ENCODE data around the gene STAT5A.
A peak's percentile ranks its signal among the peaks of the same experiment; 100 is the strongest.
"Not testable (repeated sequence)": the region's sequence is repeated elsewhere in the genome, so short reads cannot be mapped to it uniquely, and the experiment has no call there.

The STAT5A gene

GRCh38 chr17:42248351-42249179 lies 39.7 kb upstream of the STAT5A start:
- peak overlapping the region; percentile 93 for H3K4me2 ChIP-seq
- H3K4me3 ChIP-seq, result peak overlapping the region; percentile 52
- H3K27me3 ChIP-seq, result no peaks in the 10 kb centered on the region
- peak; percentile 58; the same call in 1 of the 2 replicates for TF ChIP-seq Cebpa-rat (IDR thresholded peaks at IDR 0.05)
- no peaks in the 10 kb centered on the region for H3K9me3 ChIP-seq
- H3K36me3 ChIP-seq, result peaks cover 5% of the 10 kb centered on the region; the same call in 1 of the 2 replicates
- H3K4me1 ChIP-seq, result peaks cover 34% of the 10 kb centered on the region
- H4K20me1 ChIP-seq, result peaks cover 15% of the 10 kb centered on the region; the same call in 1 of the 2 replicates
- peak overlapping the region; percentile 72 for H3K9ac ChIP-seq
- H3K27ac ChIP-seq, result peak overlapping the region; percentile 88

GRCh38 chr17:42249681-42250446 lies 38.4 kb upstream of the STAT5A start:
- no peak for TF ChIP-seq Cebpa-rat (IDR thresholded peaks at IDR 0.05)
- Histone ChIP-seq H3K27ac (peak overlapping the region; percentile 88), H3K4me2 (peak overlapping the region; percentile 93), H3K9ac (no peak overlapping the region), H3K27me3 (no peaks in the 10 kb centered on the region), H3K4me1 (peaks cover 34% of the 10 kb centered on the region), H4K20me1 (peaks cover 18% of the 10 kb centered on the region; the same call in 1 of the 2 replicates), H3K36me3 (peaks cover 5% of the 10 kb centered on the region; the same call in 1 of the 2 replicates), H3K9me3 (no peaks in the 10 kb centered on the region), H3K4me3 (no peak overlapping the region)

GRCh38 chr17:42251115-42251514 lies 37.2 kb upstream of the STAT5A start:
- no peaks in the 10 kb centered on the region for H3K27me3 ChIP-seq
- H3K27ac ChIP-seq, result no peak overlapping the region
- peaks cover 5% of the 10 kb centered on the region; the same call in 1 of the 2 replicates for H3K36me3 ChIP-seq
- peaks cover 28% of the 10 kb centered on the region for H4K20me1 ChIP-seq
- H3K9me3 ChIP-seq, result no peaks in the 10 kb centered on the region
- H3K4me2 ChIP-seq, result no peak overlapping the region
- TF ChIP-seq Cebpa-rat (IDR thresholded peaks at IDR 0.05), result no peak
- peaks cover 34% of the 10 kb centered on the region for H3K4me1 ChIP-seq
- no peak overlapping the region for H3K9ac ChIP-seq
- H3K4me3 ChIP-seq, result no peak overlapping the region

GRCh38 chr17:42252597-42253550 lies 35.4 kb upstream of the STAT5A start:
- Histone ChIP-seq H3K4me2 (no peak overlapping the region), H4K20me1 (peaks cover 46% of the 10 kb centered on the region), H3K27ac (no peak overlapping the region), H3K9ac (no peak overlapping the region), H3K4me1 (peaks cover 22% of the 10 kb centered on the region), H3K27me3 (no peaks in the 10 kb centered on the region), H3K4me3 (no peak overlapping the region), H3K36me3 (no peaks in the 10 kb centered on the region), H3K9me3 (no peaks in the 10 kb centered on the region)
- TF ChIP-seq Cebpa-rat (IDR thresholded peaks at IDR 0.05), result no peak

GRCh38 chr17:42253578-42253977 lies 34.7 kb upstream of the STAT5A start:
- Histone ChIP-seq H3K4me3 (no peak overlapping the region), H3K27me3 (no peaks in the 10 kb centered on the region), H3K9me3 (no peaks in the 10 kb centered on the region), H3K27ac (no peak overlapping the region), H3K9ac (no peak overlapping the region), H3K4me1 (peaks cover 16% of the 10 kb centered on the region), H3K36me3 (no peaks in the 10 kb centered on the region), H4K20me1 (peaks cover 52% of the 10 kb centered on the region), H3K4me2 (no peak overlapping the region)
- no peak for TF ChIP-seq Cebpa-rat (IDR thresholded peaks at IDR 0.05)

- Histone ChIP-seq H3K4me1 (peaks cover 14% of the 10 kb centered on the region), H3K27ac (no peak overlapping the region), H3K4me2 (no peak overlapping the region), H3K9me3 (no peaks in the 10 kb centered on the region), H4K20me1 (peaks cover 71% of the 10 kb centered on the region), H3K27me3 (no peaks in the 10 kb centered on the region), H3K9ac (no peak overlapping the region), H3K36me3 (no peaks in the 10 kb centered on the region), H3K4me3 (no peak overlapping the region)
- no peak for TF ChIP-seq Cebpa-rat (IDR thresholded peaks at IDR 0.05)
Observed at GRCh38 chr17:42255445-42255844, 32.9 kb upstream of the STAT5A start.

- no peak for TF ChIP-seq Cebpa-rat (IDR thresholded peaks at IDR 0.05)
- Histone ChIP-seq H3K9me3 (peaks cover 3% of the 10 kb centered on the region; the same call in 1 of the 2 replicates), H3K27ac (no peak overlapping the region), H3K4me3 (no peak overlapping the region), H3K9ac (no peak overlapping the region), H4K20me1 (peaks cover 74% of the 10 kb centered on the region), H3K4me1 (peaks cover 28% of the 10 kb centered on the region), H3K36me3 (peaks cover 3% of the 10 kb centered on the region; the same call in 1 of the 2 replicates), H3K4me2 (peak overlapping the region; percentile 42), H3K27me3 (no peaks in the 10 kb centered on the region)
Observed at GRCh38 chr17:42260318-42260717, 28.0 kb upstream of the STAT5A start.

- H3K4me2 ChIP-seq, H3K36me3 ChIP-seq, H3K27me3 ChIP-seq, H3K4me3 ChIP-seq, H3K27ac ChIP-seq, H3K9ac ChIP-seq, H3K9me3 ChIP-seq: not testable (repeated sequence)
- H3K4me1 ChIP-seq, result peaks cover 25% of the 10 kb centered on the region
- peaks cover 64% of the 10 kb centered on the region for H4K20me1 ChIP-seq
Observed at GRCh38 chr17:42264366-42264765, 23.9 kb upstream of the STAT5A start.

- Histone ChIP-seq H3K36me3 (peaks cover 6% of the 10 kb centered on the region; the same call in 1 of the 2 replicates), H3K4me1 (peaks cover 4% of the 10 kb centered on the region), H3K27ac (no peak overlapping the region), H3K27me3 (no peaks in the 10 kb centered on the region), H4K20me1 (peaks cover 66% of the 10 kb centered on the region), H3K4me2 (no peak overlapping the region), H3K9ac (no peak overlapping the region), H3K4me3 (no peak overlapping the region), H3K9me3 (peaks cover 6% of the 10 kb centered on the region; the same call in 1 of the 2 replicates)
- TF ChIP-seq Cebpa-rat (IDR thresholded peaks at IDR 0.05), result no peak
Observed at GRCh38 chr17:42266462-42266861, 21.8 kb upstream of the STAT5A start.

All from BLaER1 (cell line).